Esophagus squamous epithelium (tissue), 4 donors: ENCODE data around the gene ARHGEF40.

Experiments used
- POLR2A ChIP-seq, 4 donors: fragments of 450-650 bp; IDR thresholded peaks; one replicate each; pipeline ENCODE4 v1.6.1; 2017; ENCODE audit warnings: antibody characterized with exemption in 4 of 4, mild to moderate bottlenecking in 4 of 4, moderate library complexity in 3 of 4
- TF ChIP-seq, protein P1 (sequence below), 6 experiments: fragments of 450-650 bp in 4 of 6; fragments of 200-600 bp in 2 of 6; sonication (generic) in 2 of 6; IDR thresholded peaks; one replicate each; pipeline ENCODE4 v1.5.1; 2016 to 2019; ENCODE audit warnings: antibody characterized with exemption in 6 of 6, mild to moderate bottlenecking in 4 of 6, moderate library complexity in 4 of 6

DNA sequence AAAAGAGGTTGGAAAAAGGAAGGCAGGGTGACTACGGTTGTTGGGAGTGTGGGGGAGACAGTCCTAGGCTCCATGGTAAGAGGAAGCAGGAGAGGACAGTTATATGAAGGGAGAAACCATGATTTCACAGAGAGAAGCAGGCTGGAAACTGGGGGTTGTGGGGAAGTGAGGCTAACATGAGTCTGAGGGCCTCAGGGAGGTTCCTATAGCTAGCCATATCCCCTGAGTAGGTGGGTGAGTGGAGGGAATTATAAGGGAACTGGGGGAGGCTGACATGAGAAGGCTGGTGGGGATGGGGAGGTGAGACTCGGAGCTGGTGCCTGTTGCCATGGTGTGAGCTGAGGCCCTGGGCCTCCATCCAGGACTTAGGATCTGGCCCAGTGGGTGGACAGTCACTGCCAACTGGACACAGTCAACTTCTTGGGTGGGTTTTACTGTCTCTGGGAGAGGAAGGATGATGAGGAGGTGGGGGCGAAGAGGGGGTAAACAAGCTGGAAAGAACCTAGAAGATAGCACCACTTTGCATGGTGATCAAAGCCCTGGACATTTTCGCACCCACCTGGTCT lies 36.9 kb upstream of the ARHGEF40 start:
- TF ChIP-seq POLR2A (IDR thresholded peaks at IDR 0.05): no peak
- TF ChIP-seq, protein P1, sequence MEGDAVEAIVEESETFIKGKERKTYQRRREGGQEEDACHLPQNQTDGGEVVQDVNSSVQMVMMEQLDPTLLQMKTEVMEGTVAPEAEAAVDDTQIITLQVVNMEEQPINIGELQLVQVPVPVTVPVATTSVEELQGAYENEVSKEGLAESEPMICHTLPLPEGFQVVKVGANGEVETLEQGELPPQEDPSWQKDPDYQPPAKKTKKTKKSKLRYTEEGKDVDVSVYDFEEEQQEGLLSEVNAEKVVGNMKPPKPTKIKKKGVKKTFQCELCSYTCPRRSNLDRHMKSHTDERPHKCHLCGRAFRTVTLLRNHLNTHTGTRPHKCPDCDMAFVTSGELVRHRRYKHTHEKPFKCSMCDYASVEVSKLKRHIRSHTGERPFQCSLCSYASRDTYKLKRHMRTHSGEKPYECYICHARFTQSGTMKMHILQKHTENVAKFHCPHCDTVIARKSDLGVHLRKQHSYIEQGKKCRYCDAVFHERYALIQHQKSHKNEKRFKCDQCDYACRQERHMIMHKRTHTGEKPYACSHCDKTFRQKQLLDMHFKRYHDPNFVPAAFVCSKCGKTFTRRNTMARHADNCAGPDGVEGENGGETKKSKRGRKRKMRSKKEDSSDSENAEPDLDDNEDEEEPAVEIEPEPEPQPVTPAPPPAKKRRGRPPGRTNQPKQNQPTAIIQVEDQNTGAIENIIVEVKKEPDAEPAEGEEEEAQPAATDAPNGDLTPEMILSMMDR (IDR thresholded peaks at IDR 0.05): no peak
